Smooth muscle cell (in vitro differentiated cells): ENCODE data around the gene FZR1. TPM values are rescaled to one million over a fixed set of nuclear protein-coding genes. Genes with fewer than 3 reads are reported as not detected.

Experiments
- DNase-seq: peaks from one replicate; lab custom pipeline; 2025; ENCODE audit not compliant: unreplicated experiment; lab: John Stamatoyannopoulos, UW
- H2AFZ ChIP-seq: fragments of 200-600 bp; sonication (generic); 2 replicates; pipeline ENCODE4 v1.6.0; 2016; ENCODE audit warnings: antibody characterized with exemption, low read depth, mild to moderate bottlenecking
- H3F3A ChIP-seq: fragments of 200-600 bp; sonication (generic); 2 replicates; pipeline ENCODE4 v1.6.0; 2017; ENCODE audit warnings: antibody characterized with exemption, low read depth
- H3K27ac ChIP-seq: fragments of 200-600 bp; sonication (generic); 2 replicates; pipeline ENCODE4 v1.5.1; 2016; ENCODE audit warnings: low read depth, mild to moderate bottlenecking
- H3K27me3 ChIP-seq: fragments of 200-600 bp; sonication (generic); 2 replicates; pipeline ENCODE4 v1.6.1; 2016; ENCODE audit warnings: low read depth, mild to moderate bottlenecking
- H3K36me3 ChIP-seq: fragments of 200-600 bp; sonication (generic); 2 replicates; pipeline ENCODE4 v1.5.1; 2016; ENCODE audit warnings: low read depth
- H3K4me1 ChIP-seq: fragments of 200-600 bp; sonication (generic); 2 replicates; pipeline ENCODE4 v1.5.1; 2016; ENCODE audit warnings: low read depth
- H3K4me2 ChIP-seq: fragments of 200-600 bp; sonication (generic); 2 replicates; pipeline ENCODE4 v1.6.0; 2016; ENCODE audit warnings: mild to moderate bottlenecking
- H3K4me3 ChIP-seq: fragments of 200-600 bp; sonication (generic); 2 replicates; pipeline ENCODE4 v1.5.1; 2016; ENCODE audit warnings: mild to moderate bottlenecking
- H3K79me2 ChIP-seq: fragments of 200-600 bp; sonication (generic); 2 replicates; pipeline ENCODE4 v1.6.0; 2016; ENCODE audit warnings: low read depth, mild to moderate bottlenecking
- H3K9ac ChIP-seq: fragments of 200-600 bp; sonication (generic); 2 replicates; pipeline ENCODE4 v1.6.0; 2016; ENCODE audit warnings: low read depth
- H3K9me3 ChIP-seq: fragments of 200-600 bp; sonication (generic); replicated peaks from 2 replicates; pipeline ENCODE4 v1.5.1; 2016; ENCODE audit warnings: low read depth
- H4K20me1 ChIP-seq: fragments of 200-600 bp; sonication (generic); 2 replicates; pipeline ENCODE4 v1.6.0; 2016; ENCODE audit warnings: low read depth
- WGBS: methylation state at CpG from one replicate; pipeline ENCODE4 v1.1.7; 2016; ENCODE audit warnings: low lambda C conversion rate; 5-methylcytosine and 5-hydroxymethylcytosine counted together
- polyA plus RNA-seq: library from polyadenylated mRNA; unstranded; fragments of >200 nt; fragmentation: Nextera tagmentation; extraction: Ambion mirVana; gene quantifications from 2 replicates; pipeline ENCODE4 v1.2.1, GENCODE V29; 2016
- total RNA-seq: library from RNA; depleted of rRNA; stranded (reverse); fragments of >200 nt; gene quantifications from 2 replicates; pipeline ENCODE4 v1.2.3, GENCODE V29; 2014
- TF ChIP-seq, protein P1 (sequence below): fragments of 200-600 bp; sonication (generic); IDR thresholded peaks from 2 replicates; pipeline ENCODE4 v1.5.1; 2017; ENCODE audit warnings: borderline replicate concordance, mild to moderate bottlenecking, antibody characterized with exemption; ENCODE audit not compliant: insufficient read depth, poor library complexity, severe bottlenecking

FZR1 gene
- total and polyA plus RNA-seq, 2 experiments from 2014 or later: 16.3 to 49.7 TPM

DNA sequence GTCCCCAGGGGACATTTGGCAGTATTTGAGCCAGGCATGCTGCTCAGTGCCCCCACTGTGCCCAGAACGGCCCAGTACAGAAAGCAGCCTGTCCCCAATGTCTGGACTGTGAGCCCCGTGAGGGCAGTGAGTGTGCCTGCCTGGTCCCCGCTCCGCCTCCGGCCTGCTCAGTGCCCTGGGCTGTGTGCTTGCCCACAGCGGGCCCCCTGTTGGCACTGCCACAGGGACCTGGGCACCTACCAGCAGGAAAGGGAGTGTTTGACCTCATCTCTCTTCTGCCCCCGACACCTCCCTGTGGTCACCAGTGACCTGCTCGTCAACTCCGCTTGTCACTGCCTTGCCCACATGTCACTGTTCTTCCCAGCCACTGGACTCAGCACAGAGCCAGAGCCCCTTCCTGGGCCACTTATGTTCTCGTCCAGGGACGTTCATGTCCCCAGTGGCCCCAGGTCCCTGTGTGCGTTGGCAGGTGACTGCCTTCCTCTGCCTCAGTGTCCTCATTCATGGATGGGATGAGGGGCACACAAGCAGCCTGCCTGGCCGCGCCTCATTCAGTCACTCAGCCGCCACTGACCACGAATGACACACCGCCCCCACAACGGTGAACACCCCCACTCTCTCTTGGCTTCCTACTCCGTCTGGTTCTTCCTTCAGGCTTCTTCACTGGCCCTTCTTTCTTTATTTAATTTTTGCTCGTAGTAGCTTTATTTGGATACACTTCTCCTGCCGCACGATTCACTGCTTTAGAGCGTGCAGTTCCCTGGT lies 2.8 kb downstream of the FZR1 start:
- H3K4me1 ChIP-seq: no peaks in the 10 kb centered on the region
- TF ChIP-seq, protein P1, sequence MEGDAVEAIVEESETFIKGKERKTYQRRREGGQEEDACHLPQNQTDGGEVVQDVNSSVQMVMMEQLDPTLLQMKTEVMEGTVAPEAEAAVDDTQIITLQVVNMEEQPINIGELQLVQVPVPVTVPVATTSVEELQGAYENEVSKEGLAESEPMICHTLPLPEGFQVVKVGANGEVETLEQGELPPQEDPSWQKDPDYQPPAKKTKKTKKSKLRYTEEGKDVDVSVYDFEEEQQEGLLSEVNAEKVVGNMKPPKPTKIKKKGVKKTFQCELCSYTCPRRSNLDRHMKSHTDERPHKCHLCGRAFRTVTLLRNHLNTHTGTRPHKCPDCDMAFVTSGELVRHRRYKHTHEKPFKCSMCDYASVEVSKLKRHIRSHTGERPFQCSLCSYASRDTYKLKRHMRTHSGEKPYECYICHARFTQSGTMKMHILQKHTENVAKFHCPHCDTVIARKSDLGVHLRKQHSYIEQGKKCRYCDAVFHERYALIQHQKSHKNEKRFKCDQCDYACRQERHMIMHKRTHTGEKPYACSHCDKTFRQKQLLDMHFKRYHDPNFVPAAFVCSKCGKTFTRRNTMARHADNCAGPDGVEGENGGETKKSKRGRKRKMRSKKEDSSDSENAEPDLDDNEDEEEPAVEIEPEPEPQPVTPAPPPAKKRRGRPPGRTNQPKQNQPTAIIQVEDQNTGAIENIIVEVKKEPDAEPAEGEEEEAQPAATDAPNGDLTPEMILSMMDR: no peak
- WGBS: 86% methylated on average over 23 of the region's 23 CpGs

DNA sequence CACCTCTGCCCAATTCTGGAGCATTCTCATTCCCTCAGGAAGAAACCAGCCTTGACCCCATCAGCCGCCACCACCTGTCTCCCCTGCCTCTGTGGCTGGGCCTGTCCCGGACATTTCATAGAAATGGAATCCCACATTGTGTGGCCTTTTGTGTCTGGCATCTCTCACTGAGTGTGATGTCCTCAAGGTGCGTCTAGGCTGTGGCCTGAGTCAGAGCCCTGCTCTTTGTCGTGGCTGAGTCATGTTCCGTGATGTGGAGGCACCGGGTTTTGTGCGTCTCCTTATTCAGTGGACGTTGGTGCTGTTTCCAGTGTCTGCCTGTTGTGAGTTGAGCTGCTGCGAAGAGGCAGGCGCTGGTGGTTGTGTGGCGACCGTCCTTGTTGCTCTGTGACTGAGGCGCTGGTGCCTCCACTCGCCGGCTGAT lies 3.5 kb downstream of the FZR1 start:
- Histone ChIP-seq H2AFZ (no peak overlapping the region), H3K4me3 (no peak overlapping the region), H3K36me3 (no peaks in the 10 kb centered on the region), H3K79me2 (peaks cover 79% of the 10 kb centered on the region), H3K27me3 (no peaks in the 10 kb centered on the region), H4K20me1 (peaks cover 74% of the 10 kb centered on the region), H3K9me3 (no peaks in the 10 kb centered on the region), H3K9ac (peak overlapping the region; percentile 60), H3K27ac (peak overlapping the region; percentile 87), H3K4me1 (no peaks in the 10 kb centered on the region), H3K4me2 (peak overlapping the region; percentile 2), H3F3A (peaks cover 4% of the 10 kb centered on the region)
- 54% methylated on average over 15 of the region's 15 CpGs for whole genome bisulfite sequencing
- DNase-seq: no peak
- TF ChIP-seq, protein P1: no peak

More for the DNA sequence above, 2.8 kb downstream of the FZR1 start:
- H2AFZ ChIP-seq: no peak overlapping the region
- H3K27ac ChIP-seq: peak overlapping the region; percentile 87
- peaks cover 67% of the 10 kb centered on the region for H4K20me1 ChIP-seq
- H3K4me3 ChIP-seq: no peak overlapping the region
- no peaks in the 10 kb centered on the region for H3K9me3 ChIP-seq
- no peak for DNase-seq
- H3K36me3 ChIP-seq: no peaks in the 10 kb centered on the region
- peak overlapping the region; percentile 60 for H3K9ac ChIP-seq
- peaks cover 72% of the 10 kb centered on the region for H3K79me2 ChIP-seq
- H3F3A ChIP-seq: peaks cover 4% of the 10 kb centered on the region
- no peaks in the 10 kb centered on the region for H3K27me3 ChIP-seq
- peak overlapping the region; percentile 2 for H3K4me2 ChIP-seq

DNA sequence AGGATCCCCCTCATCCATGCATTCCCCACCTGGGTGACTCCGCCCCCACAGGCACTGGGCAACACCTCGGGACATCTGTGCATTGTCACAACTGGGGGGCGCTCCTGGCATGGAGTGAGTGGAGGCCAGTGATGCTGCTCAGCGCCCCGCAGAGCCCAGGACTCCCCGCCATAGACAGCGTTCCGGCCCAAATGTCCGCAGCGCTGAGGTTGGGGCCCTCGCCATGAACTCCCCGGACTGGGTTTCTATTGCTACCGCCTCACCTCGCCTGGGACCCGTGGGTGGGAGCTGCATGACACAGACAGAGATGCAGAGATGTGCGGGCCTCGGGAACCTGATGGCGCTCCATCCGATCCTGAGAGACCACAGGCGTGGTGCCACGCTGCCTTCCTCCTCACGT lies 4.6 kb downstream of the FZR1 start:
- H3K9me3 ChIP-seq: no peaks in the 10 kb centered on the region
- peak overlapping the region; percentile 87 for H3K27ac ChIP-seq
- TF ChIP-seq, protein P1: no peak
- no peaks in the 10 kb centered on the region for H3K27me3 ChIP-seq
- no peak overlapping the region for H3K4me2 ChIP-seq
- H3K79me2 ChIP-seq: peaks cover 90% of the 10 kb centered on the region
- DNase-seq: no peak
- no peak overlapping the region for H3K9ac ChIP-seq
- H4K20me1 ChIP-seq: peaks cover 85% of the 10 kb centered on the region
- no peaks in the 10 kb centered on the region for H3K4me1 ChIP-seq
- 94% methylated on average over 22 of the region's 22 CpGs for WGBS
- no peak overlapping the region for H3K4me3 ChIP-seq
- no peak overlapping the region for H2AFZ ChIP-seq
- no peaks in the 10 kb centered on the region for H3F3A ChIP-seq
- no peaks in the 10 kb centered on the region for H3K36me3 ChIP-seq
